Parathyroid adenoma (tissue), 2 donors: ENCODE results near the gene DMXL1.
"Not testable (repeated sequence)": the region's sequence is repeated elsewhere in the genome, so short reads cannot be mapped to it uniquely, and the experiment has no call there.

Experiments used
- H2AFZ ChIP-seq: fragments of 300-600 bp; sonication (generic); one replicate; pipeline ENCODE4 v1.7.0; 2017; ENCODE audit warnings: antibody characterized with exemption, mild to moderate bottlenecking
- H3K27ac ChIP-seq: fragments of 300-600 bp; sonication (generic); one replicate; pipeline ENCODE4 v1.7.0; 2017
- H3K27me3 ChIP-seq: fragments of 300-600 bp; sonication (generic); one replicate; pipeline ENCODE4 v1.7.0; 2017; ENCODE audit warnings: low read length; ENCODE audit not compliant: control insufficient read depth, insufficient read depth
- H3K36me3 ChIP-seq: fragments of 300-600 bp; sonication (generic); one replicate; pipeline ENCODE4 v1.7.0; 2017; ENCODE audit warnings: low read length; ENCODE audit not compliant: control insufficient read depth, insufficient read depth
- H3K4me1 ChIP-seq: fragments of 300-600 bp; sonication (generic); one replicate; pipeline ENCODE4 v1.7.0; 2017; ENCODE audit warnings: control low read depth
- H3K4me2 ChIP-seq: fragments of 300-600 bp; sonication (generic); one replicate; pipeline ENCODE4 v1.7.0; 2017; ENCODE audit warnings: low read length
- H3K4me3 ChIP-seq: fragments of 300-600 bp; sonication (generic); one replicate; pipeline ENCODE4 v1.7.0; 2017; ENCODE audit warnings: low read depth, low read length
- H3K79me2 ChIP-seq: fragments of 300-600 bp; sonication (generic); one replicate; pipeline ENCODE4 v1.7.0; 2017; ENCODE audit warnings: control low read depth
- H3K9ac ChIP-seq: fragments of 300-600 bp; sonication (generic); one replicate; pipeline ENCODE4 v1.7.0; 2017; ENCODE audit warnings: mild to moderate bottlenecking
- H3K9me3 ChIP-seq: fragments of 300-600 bp; sonication (generic); one replicate; pipeline ENCODE4 v1.7.0; 2017; ENCODE audit warnings: low read length; ENCODE audit not compliant: control insufficient read depth
- CTCF ChIP-seq: fragments of 300-600 bp; sonication (generic); IDR thresholded peaks from one replicate; pipeline ENCODE4 v1.7.0; 2017; ENCODE audit warnings: antibody characterized with exemption, mild to moderate bottlenecking
- donor health status: primary hyperparathyroidism.

The DMXL1 gene

GRCh38 chr5:119238265-119239118 is 167.6 kb downstream of the DMXL1 start:
- Histone ChIP-seq H3K4me3 (no peak overlapping the region), H3K4me2 (no peak overlapping the region), H2AFZ (no peak overlapping the region), H3K9ac (no peak overlapping the region), H3K4me1 (no peaks in the 10 kb centered on the region), H3K27ac (no peak overlapping the region), H3K9me3 (no peaks in the 10 kb centered on the region), H3K27me3 (no peaks in the 10 kb centered on the region), H3K36me3 (no peaks in the 10 kb centered on the region), H3K79me2 (no peaks in the 10 kb centered on the region)
- TF ChIP-seq CTCF: no peak

- no peak overlapping the region for H3K27ac ChIP-seq
- no peaks in the 10 kb centered on the region for H3K36me3 ChIP-seq
Observed at GRCh38 chr5:119239119-119239417, 168.2 kb downstream of the DMXL1 start.

GRCh38 chr5:119239826-119240225 is 168.9 kb downstream of the DMXL1 start:
- not testable (repeated sequence) for H3K36me3 ChIP-seq, H3K79me2 ChIP-seq, H3K9ac ChIP-seq, H3K9me3 ChIP-seq, H3K27me3 ChIP-seq, H3K4me3 ChIP-seq, H3K4me1 ChIP-seq, H2AFZ ChIP-seq, H3K4me2 ChIP-seq, H3K27ac ChIP-seq

More at GRCh38 chr5:119239119-119239417, 168.2 kb downstream of the DMXL1 start:
- H3K4me3 ChIP-seq: no peak overlapping the region
- H3K9ac ChIP-seq: no peak overlapping the region
- no peaks in the 10 kb centered on the region for H3K79me2 ChIP-seq
- no peak overlapping the region for H2AFZ ChIP-seq
- H3K4me2 ChIP-seq: no peak overlapping the region
- no peaks in the 10 kb centered on the region for H3K4me1 ChIP-seq
- no peak for TF ChIP-seq CTCF
- no peaks in the 10 kb centered on the region for H3K9me3 ChIP-seq
- no peaks in the 10 kb centered on the region for H3K27me3 ChIP-seq

- Histone ChIP-seq H3K27me3 (no peaks in the 10 kb centered on the region), H3K4me2 (no peak overlapping the region), H3K79me2 (no peaks in the 10 kb centered on the region), H3K9ac (no peak overlapping the region), H3K9me3 (no peaks in the 10 kb centered on the region), H3K4me3 (no peak overlapping the region), H2AFZ (no peak overlapping the region), H3K27ac (no peak overlapping the region), H3K4me1 (no peaks in the 10 kb centered on the region), H3K36me3 (no peaks in the 10 kb centered on the region)
- no peak for TF ChIP-seq CTCF
Observed at GRCh38 chr5:119243888-119244287, 173.0 kb downstream of the DMXL1 start.

GRCh38 chr5:119250946-119251901 is 180.3 kb downstream of the DMXL1 start:
- no peak overlapping the region for H3K9ac ChIP-seq
- no peak overlapping the region for H3K4me2 ChIP-seq
- no peaks in the 10 kb centered on the region for H3K9me3 ChIP-seq
- H3K27me3 ChIP-seq: no peaks in the 10 kb centered on the region
- no peak overlapping the region for H3K4me3 ChIP-seq
- no peaks in the 10 kb centered on the region for H3K79me2 ChIP-seq
- H2AFZ ChIP-seq: no peak overlapping the region
- H3K36me3 ChIP-seq: no peaks in the 10 kb centered on the region
- no peak overlapping the region for H3K27ac ChIP-seq
- no peak for TF ChIP-seq CTCF
- H3K4me1 ChIP-seq: no peaks in the 10 kb centered on the region
